ENCODE results near the gene KIAA0232.

KIAA0232 gene

DNA sequence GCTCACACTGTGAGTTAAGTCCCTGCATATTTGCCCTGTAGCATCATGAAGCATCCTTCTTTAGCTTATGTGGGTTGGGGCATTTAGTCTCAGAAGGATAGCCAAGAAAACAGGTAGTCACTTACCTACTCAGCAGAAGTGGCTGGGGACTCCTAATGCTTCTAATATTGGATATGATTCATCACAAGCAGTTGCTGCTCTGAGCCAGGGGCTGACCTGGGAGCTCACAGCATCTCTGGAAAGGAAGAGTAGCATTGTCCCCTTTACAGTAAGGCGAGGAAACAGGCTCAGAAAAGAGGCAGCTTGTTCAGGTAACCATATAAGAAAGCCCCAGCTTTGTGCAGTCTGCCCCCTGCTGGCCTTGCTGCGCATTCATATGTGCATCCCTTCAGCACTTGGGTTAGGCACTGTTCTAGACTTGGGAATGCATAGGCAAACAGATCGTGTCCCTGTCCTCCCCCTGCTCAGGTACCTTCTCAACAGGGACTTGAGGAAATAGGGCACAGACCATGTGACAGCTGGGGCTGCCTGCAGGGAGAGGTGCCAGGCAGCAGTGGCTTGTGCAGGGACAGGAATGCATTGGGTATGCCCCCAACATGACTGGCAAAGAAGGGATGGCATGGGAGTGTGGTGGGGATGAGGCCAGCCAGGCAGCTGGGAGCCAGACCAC lies 91.4 kb downstream of the KIAA0232 start:
- no peaks in the 10 kb centered on the region for H4K20me1 ChIP-seq (ENCODE audit: control insufficient read depth, insufficient read depth, low read depth, low read length)
- no peaks in the 10 kb centered on the region for H3K27me3 ChIP-seq (ENCODE audit: control insufficient read depth, low read length)
- no peaks in the 10 kb centered on the region for H3K79me2 ChIP-seq (ENCODE audit: control insufficient read depth, low read length)
- peaks cover 4% of the 10 kb centered on the region; the same call in 1 of the 2 replicates for H3F3A ChIP-seq (ENCODE audit: control insufficient read depth, insufficient read depth)
- peaks cover 9% of the 10 kb centered on the region for H3K4me1 ChIP-seq (ENCODE audit: control insufficient read depth, low read length)
- H3K9me2 ChIP-seq (replicated peaks; ENCODE audit: control insufficient read depth, low read length) = no peaks in the 10 kb centered on the region
- H3K4me2 ChIP-seq (ENCODE audit: low read length) = no peak overlapping the region
- H3K36me3 ChIP-seq (ENCODE audit: control insufficient read depth, low read length) = peaks cover 56% of the 10 kb centered on the region
- no peaks in the 10 kb centered on the region for H3K9me3 ChIP-seq (ENCODE audit: control insufficient read depth, insufficient read depth, low read length)
- no peak overlapping the region for H3K27ac ChIP-seq (ENCODE audit: low read depth, low read length)
- no peak overlapping the region for H3K4me3 ChIP-seq (ENCODE audit: low read length)
- TF ChIP-seq, protein P1, sequence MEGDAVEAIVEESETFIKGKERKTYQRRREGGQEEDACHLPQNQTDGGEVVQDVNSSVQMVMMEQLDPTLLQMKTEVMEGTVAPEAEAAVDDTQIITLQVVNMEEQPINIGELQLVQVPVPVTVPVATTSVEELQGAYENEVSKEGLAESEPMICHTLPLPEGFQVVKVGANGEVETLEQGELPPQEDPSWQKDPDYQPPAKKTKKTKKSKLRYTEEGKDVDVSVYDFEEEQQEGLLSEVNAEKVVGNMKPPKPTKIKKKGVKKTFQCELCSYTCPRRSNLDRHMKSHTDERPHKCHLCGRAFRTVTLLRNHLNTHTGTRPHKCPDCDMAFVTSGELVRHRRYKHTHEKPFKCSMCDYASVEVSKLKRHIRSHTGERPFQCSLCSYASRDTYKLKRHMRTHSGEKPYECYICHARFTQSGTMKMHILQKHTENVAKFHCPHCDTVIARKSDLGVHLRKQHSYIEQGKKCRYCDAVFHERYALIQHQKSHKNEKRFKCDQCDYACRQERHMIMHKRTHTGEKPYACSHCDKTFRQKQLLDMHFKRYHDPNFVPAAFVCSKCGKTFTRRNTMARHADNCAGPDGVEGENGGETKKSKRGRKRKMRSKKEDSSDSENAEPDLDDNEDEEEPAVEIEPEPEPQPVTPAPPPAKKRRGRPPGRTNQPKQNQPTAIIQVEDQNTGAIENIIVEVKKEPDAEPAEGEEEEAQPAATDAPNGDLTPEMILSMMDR (IDR thresholded peaks at IDR 0.05; ENCODE audit: low read depth, low read length, poor library complexity, severe bottlenecking) = peak; percentile 95
- no peak for TF ChIP-seq EZH2phosphoT487 (IDR thresholded peaks at IDR 0.05; ENCODE audit: borderline replicate concordance, low read length)

GRCh38 chr4:6874981-6875380 lies 92.5 kb downstream of the KIAA0232 start:
- Histone ChIP-seq H3K36me3 (ENCODE audit: control insufficient read depth, low read length) (peaks cover 59% of the 10 kb centered on the region), H3K4me2 (ENCODE audit: low read length) (no peak overlapping the region)
- TF ChIP-seq, protein P1 (IDR thresholded peaks at IDR 0.05; ENCODE audit: low read depth, low read length, poor library complexity, severe bottlenecking) = no peak
- TF ChIP-seq EZH2phosphoT487 (IDR thresholded peaks at IDR 0.05; ENCODE audit: borderline replicate concordance, low read length) = no peak

GRCh38 chr4:6875431-6875831 lies 92.9 kb downstream of the KIAA0232 start:
- no peak overlapping the region for H3K4me3 ChIP-seq (ENCODE audit: low read length)
- H3K27me3 ChIP-seq (ENCODE audit: control insufficient read depth, low read length) = no peaks in the 10 kb centered on the region
- no peaks in the 10 kb centered on the region for H3K79me2 ChIP-seq (ENCODE audit: control insufficient read depth, low read length)
- H3F3A ChIP-seq (ENCODE audit: control insufficient read depth, insufficient read depth) = peaks cover 4% of the 10 kb centered on the region; the same call in 1 of the 2 replicates
- no peaks in the 10 kb centered on the region for H3K9me3 ChIP-seq (ENCODE audit: control insufficient read depth, insufficient read depth, low read length)
- no peak overlapping the region for H3K4me2 ChIP-seq (ENCODE audit: low read length)
- H3K27ac ChIP-seq (ENCODE audit: low read depth, low read length) = no peak overlapping the region
- no peaks in the 10 kb centered on the region for H4K20me1 ChIP-seq (ENCODE audit: control insufficient read depth, insufficient read depth, low read depth, low read length)
- peaks cover 9% of the 10 kb centered on the region for H3K4me1 ChIP-seq (ENCODE audit: control insufficient read depth, low read length)
- peaks cover 59% of the 10 kb centered on the region for H3K36me3 ChIP-seq (ENCODE audit: control insufficient read depth, low read length)
- TF ChIP-seq, protein P1 (IDR thresholded peaks at IDR 0.05; ENCODE audit: low read depth, low read length, poor library complexity, severe bottlenecking) = no peak
- no peak for TF ChIP-seq EZH2phosphoT487 (IDR thresholded peaks at IDR 0.05; ENCODE audit: borderline replicate concordance, low read length)
- H3K9me2 ChIP-seq (replicated peaks; ENCODE audit: control insufficient read depth, low read length) = no peaks in the 10 kb centered on the region

More at GRCh38 chr4:6874981-6875380, 92.5 kb downstream of the KIAA0232 start:
- no peaks in the 10 kb centered on the region for H3K9me3 ChIP-seq (ENCODE audit: control insufficient read depth, insufficient read depth, low read length)
- H3K79me2 ChIP-seq (ENCODE audit: control insufficient read depth, low read length) = no peaks in the 10 kb centered on the region
- no peaks in the 10 kb centered on the region for H3K27me3 ChIP-seq (ENCODE audit: control insufficient read depth, low read length)
- H4K20me1 ChIP-seq (ENCODE audit: control insufficient read depth, insufficient read depth, low read depth, low read length) = no peaks in the 10 kb centered on the region
- H3K4me3 ChIP-seq (ENCODE audit: low read length) = no peak overlapping the region
- peaks cover 4% of the 10 kb centered on the region; the same call in 1 of the 2 replicates for H3F3A ChIP-seq (ENCODE audit: control insufficient read depth, insufficient read depth)
- H3K27ac ChIP-seq (ENCODE audit: low read depth, low read length) = no peak overlapping the region
- H3K9me2 ChIP-seq (replicated peaks; ENCODE audit: control insufficient read depth, low read length) = no peaks in the 10 kb centered on the region
- peaks cover 9% of the 10 kb centered on the region for H3K4me1 ChIP-seq (ENCODE audit: control insufficient read depth, low read length)
